NCI-H2029 treated with DMSO at 0.1 percent for 48 hours (cell line): ENCODE results near the gene UBASH3B.
"Not testable (repeated sequence)": the region's sequence is repeated elsewhere in the genome, so short reads cannot be mapped to it uniquely, and the experiment has no call there.

ENCODE experiments used
- DNase-seq: peaks from one replicate; lab custom pipeline; 2025; lab: John Stamatoyannopoulos, UW

Gene UBASH3B

GRCh38 chr11:122709039-122709760, 53.7 kb downstream of the UBASH3B start:
- no peak for DNase-seq

- DNase-seq: no peak
Observed at GRCh38 chr11:122711362-122711761, 55.8 kb downstream of the UBASH3B start.

GRCh38 chr11:122711831-122712381, 56.4 kb downstream of the UBASH3B start:
- DNase-seq: no peak

GRCh38 chr11:122714004-122714403, 58.5 kb downstream of the UBASH3B start:
- DNase-seq: no peak

GRCh38 chr11:122714484-122714883, 59.0 kb downstream of the UBASH3B start:
- no peak for DNase-seq

- DNase-seq: no peak
Observed at GRCh38 chr11:122715548-122716440, 60.3 kb downstream of the UBASH3B start.

- no peak for DNase-seq
Observed at GRCh38 chr11:122717264-122717867, 61.8 kb downstream of the UBASH3B start.

GRCh38 chr11:122720107-122720881, 64.8 kb downstream of the UBASH3B start:
- DNase-seq: no peak

- DNase-seq: no peak
Observed at GRCh38 chr11:122721201-122721963, 65.9 kb downstream of the UBASH3B start.

GRCh38 chr11:122721964-122722266, 66.4 kb downstream of the UBASH3B start:
- no peak for DNase-seq

- DNase-seq: no peak
Observed at GRCh38 chr11:122723106-122723505, 67.6 kb downstream of the UBASH3B start.

- no peak for DNase-seq
Observed at GRCh38 chr11:122723576-122723975, 68.1 kb downstream of the UBASH3B start.

- DNase-seq: no peak
Observed at GRCh38 chr11:122724520-122724919, 69.0 kb downstream of the UBASH3B start.

GRCh38 chr11:122726028-122726427, 70.5 kb downstream of the UBASH3B start:
- no peak for DNase-seq

- no peak for DNase-seq
Observed at GRCh38 chr11:122727101-122727929, 71.8 kb downstream of the UBASH3B start.

- DNase-seq: no peak
Observed at GRCh38 chr11:122728561-122728960, 73.0 kb downstream of the UBASH3B start.

GRCh38 chr11:122729139-122729538, 73.6 kb downstream of the UBASH3B start:
- no peak for DNase-seq

- DNase-seq: not testable (repeated sequence)
Observed at GRCh38 chr11:122730694-122731093, 75.2 kb downstream of the UBASH3B start.

GRCh38 chr11:122731500-122731913, 76.0 kb downstream of the UBASH3B start:
- no peak for DNase-seq
